ENCODE results near the gene PLCG2. TPM values are rescaled to one million over a fixed set of nuclear protein-coding genes. Genes with fewer than 3 reads are reported as not detected.

Gene PLCG2
- total RNA-seq, 1 donor from 2014 or later = 6.9 TPM

- DNase-seq (ENCODE audit: missing footprints) (no peak), ATAC-seq (no peak)
- intact Hi-C loops (cut with DNase I) = no loop called here
Measured at GRCh38 chr16:81806696-81807095, 27.6 kb downstream of the PLCG2 start.

DNA sequence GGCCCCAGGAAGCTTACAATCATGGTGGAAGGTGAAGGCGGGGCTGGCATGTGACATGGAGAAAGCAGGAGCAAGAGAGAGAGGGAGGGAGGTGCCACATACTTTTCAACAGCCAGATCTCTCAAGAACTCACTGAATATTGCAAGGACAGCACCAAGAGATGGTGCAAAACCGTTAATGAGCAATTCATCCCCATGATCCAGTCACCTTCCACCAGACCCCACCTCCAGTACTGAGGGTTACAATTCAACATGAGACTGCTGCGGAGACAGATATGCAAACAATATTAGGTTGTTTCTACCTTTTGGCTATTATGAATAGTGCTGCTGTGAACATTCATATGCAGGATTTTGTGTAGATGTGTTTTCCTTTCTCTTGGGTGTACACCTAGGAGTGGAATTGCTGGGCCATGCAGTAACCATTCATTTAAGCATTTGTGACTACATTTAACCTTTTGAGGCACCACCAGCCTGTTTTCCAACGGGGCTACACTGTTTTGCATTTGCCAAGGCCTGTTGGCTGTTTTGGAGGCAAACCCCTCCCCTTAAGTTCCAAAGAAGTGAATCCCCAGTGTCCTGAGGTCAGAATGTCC lies 28.8 kb downstream of the PLCG2 start:
- ATAC-seq (no peak), DNase-seq (ENCODE audit: missing footprints) (no peak)
- intact Hi-C loops (cut with DNase I) = no loop called here

GRCh38 chr16:81808933-81809480 lies 29.9 kb downstream of the PLCG2 start:
- ATAC-seq (no peak), DNase-seq (ENCODE audit: missing footprints) (no peak)
- intact Hi-C loops (cut with DNase I) = no loop called here

DNA sequence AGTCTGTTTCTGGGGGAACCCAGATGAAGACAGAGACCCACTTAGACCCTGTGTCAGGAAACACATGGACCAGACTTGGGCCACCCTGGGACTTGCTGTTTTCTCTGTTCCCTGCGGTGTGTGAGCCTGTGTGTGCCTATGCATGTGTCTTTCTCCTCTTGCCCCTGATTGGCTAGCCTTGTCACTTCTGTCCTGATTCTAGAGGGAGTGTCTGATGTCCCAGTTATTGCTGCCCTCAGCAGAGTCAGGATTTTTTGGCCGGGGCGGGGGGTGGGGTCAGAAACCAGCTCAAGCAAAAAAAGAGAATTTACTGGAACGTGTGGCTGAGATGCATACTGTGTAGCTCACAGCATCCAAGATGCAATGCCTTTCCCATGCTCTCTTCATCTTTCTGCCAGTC lies 30.5 kb downstream of the PLCG2 start:
- intact Hi-C loops (cut with DNase I) = no loop called here
- no peak for DNase-seq (ENCODE audit: missing footprints)

DNA sequence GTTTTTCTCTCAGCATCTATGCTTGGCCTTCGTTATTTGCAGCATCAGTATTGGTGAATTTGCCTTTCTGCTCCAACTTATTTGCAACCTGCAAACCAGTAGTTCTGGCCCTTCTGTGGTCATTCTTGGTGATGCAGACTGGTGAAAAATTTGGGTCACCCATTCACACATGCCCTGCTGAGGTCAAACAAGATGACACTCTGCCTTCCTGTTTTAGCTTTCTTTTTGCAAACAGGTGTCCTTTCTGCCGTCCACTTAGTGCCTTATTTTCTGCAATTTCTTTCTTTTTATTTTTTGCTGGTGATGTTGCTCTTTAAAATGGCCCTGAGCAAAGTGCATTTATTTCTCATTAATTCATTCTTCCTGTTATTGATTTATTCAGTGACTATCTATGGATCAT lies 31.3 kb downstream of the PLCG2 start:
- intact Hi-C loops (cut with DNase I) = no loop called here
- DNase-seq (ENCODE audit: missing footprints) = no peak
- ATAC-seq = no peak

More for the DNA sequence above, 30.5 kb downstream of the PLCG2 start:
- ATAC-seq = no peak

- intact Hi-C loops (cut with DNase I) = no loop called here
- no peak for ATAC-seq
- no peak for DNase-seq (ENCODE audit: missing footprints)
Measured at GRCh38 chr16:81810894-81811538, 31.9 kb downstream of the PLCG2 start.

DNA sequence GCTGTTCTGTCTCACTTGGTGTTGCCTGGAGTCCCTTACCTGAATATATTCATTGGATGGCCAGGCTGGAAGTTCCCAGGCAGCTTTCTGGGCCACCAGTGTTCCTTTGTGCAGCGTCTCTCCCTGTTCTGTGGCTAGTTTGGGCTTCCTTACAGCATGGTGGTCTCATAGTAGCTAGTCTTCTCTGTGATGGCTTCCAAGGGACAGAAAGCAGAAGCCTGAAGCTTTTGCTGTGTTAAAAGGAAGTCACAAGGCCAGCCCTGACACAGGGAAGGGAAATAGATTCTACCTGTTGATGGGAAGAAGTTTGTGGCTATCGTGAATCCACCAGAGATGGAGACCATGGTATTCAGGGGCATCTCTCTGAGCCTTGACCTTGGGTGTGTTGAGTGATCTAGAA lies 34.6 kb downstream of the PLCG2 start:
- no peak for DNase-seq (ENCODE audit: missing footprints)
- intact Hi-C loops (cut with DNase I) = no loop called here
- ATAC-seq = no peak

GRCh38 chr16:81814751-81815428 lies 35.8 kb downstream of the PLCG2 start:
- no peak for ATAC-seq

GRCh38 chr16:81815429-81815766 lies 36.3 kb downstream of the PLCG2 start:
- intact Hi-C loops (cut with DNase I) = no loop called here
- DNase-seq (ENCODE audit: missing footprints) = no peak
- no peak for ATAC-seq

More at GRCh38 chr16:81814751-81815428, 35.8 kb downstream of the PLCG2 start:
- DNase-seq (ENCODE audit: missing footprints) = no peak
- intact Hi-C loops (cut with DNase I) = no loop called here

- intact Hi-C loops (cut with DNase I) = no loop called here
- no peak for ATAC-seq
- no peak for DNase-seq (ENCODE audit: missing footprints)
Measured at GRCh38 chr16:81816351-81816750, 37.3 kb downstream of the PLCG2 start.

DNA sequence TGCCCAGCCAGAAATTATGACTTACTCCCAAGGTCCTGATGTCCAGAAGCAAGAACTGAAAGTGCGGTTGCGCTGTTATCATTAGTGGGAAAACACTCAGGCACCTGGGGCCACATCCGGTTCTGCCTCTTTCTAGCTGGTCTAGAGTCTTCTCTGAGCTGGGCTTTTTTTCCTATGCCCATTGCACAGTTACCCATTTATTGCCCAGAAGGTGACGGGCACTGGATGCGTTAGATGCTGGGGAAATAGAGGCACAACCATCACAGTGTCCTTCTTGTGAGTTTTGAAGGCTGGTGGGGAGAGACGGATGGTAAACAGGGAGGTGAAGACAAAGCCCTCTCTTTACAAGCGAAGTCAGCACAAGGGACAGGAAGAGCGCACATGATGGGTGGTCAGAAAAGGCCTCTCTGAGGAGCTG lies 37.7 kb downstream of the PLCG2 start:
- DNase-seq (ENCODE audit: missing footprints) = no peak
- intact Hi-C loops (cut with DNase I) = no loop called here
- no peak for ATAC-seq

DNA sequence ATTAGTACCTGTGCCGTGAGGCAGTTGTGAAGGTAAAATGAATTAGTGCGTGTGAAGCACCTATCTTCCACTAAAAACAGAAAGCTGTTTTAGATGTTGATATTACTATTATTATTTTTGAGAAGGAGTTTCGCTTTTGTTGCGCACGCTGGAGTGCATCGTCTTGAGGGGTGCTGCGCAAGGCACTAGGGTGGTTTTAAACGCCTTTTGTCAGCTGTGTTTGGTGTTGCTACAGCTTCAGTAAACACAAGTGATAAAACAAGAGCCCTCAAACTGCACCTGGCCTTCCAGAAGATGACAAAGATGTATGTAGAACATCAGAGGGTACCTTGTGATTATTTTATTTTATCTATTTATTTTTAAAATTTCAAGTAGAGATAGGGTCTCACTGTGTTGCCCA lies 38.2 kb downstream of the PLCG2 start:
- intact Hi-C loops (cut with DNase I) = no loop called here
- DNase-seq (ENCODE audit: missing footprints) = no peak
- no peak for ATAC-seq

DNA sequence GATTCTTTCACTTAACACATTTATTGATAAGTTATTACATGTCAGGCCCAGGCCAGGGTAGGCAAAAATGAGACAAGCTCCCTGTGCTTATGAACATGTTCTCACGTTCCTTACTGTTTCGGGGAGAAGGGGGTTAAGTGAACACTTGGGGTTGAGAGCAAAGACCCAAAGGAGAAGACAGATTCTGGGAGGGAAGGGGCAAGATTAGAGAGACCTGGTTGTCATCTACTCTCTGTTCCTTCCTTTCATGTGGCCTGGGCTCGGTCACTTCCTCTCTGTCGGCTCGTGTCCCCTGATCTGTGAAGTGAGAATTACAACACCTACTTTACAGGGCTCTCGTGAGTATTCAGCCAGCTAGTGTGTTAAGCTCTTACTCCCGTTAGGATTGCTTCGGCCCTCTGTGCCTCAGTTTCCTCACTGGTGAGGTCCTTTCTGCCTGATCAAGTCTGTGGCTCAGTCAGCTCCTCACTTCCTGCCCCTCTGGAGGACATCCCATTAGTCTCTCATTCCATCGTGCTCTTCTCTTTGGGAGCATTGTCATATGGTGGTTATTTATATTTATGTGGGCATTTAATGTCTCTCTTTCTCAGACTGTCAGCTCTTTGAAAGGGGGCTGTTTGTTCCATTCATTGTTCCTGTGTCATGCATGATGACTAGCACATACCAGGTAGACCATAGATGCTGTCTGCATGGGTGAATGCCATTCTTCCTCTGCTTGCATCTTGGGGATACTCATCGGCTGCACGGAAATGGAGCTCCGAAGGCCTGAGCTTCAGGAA lies 38.9 kb downstream of the PLCG2 start:
- no peak for DNase-seq (ENCODE audit: missing footprints)
- intact Hi-C loops (cut with DNase I) = no loop called here
- no peak for ATAC-seq

GRCh38 chr16:81818568-81818896 lies 39.4 kb downstream of the PLCG2 start:
- DNase-seq (ENCODE audit: missing footprints) = no peak
- ATAC-seq = no peak
- intact Hi-C loops (cut with DNase I) = no loop called here

DNA sequence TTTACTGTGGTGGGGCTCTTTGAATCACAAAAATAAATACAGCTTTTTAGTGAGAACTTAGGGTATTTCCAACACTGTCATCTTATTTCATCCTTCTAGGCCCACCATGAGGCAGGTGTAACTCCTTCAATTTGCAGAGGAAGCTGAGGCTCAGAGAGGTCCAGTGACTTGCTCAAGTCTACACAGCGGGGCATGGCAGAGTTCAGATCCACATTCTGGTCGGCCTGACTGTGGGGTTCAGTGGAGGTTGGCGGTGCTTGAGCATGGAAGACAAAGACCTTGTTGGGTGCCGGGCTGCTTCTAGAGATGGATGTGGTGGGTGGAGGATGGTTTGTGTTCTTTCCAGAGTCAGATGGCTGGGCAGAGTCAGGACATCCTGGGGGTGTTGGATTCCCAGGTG lies 39.8 kb downstream of the PLCG2 start:
- intact Hi-C loops (cut with DNase I) = no loop called here
- ATAC-seq = no peak
- DNase-seq (ENCODE audit: missing footprints) = no peak

DNA sequence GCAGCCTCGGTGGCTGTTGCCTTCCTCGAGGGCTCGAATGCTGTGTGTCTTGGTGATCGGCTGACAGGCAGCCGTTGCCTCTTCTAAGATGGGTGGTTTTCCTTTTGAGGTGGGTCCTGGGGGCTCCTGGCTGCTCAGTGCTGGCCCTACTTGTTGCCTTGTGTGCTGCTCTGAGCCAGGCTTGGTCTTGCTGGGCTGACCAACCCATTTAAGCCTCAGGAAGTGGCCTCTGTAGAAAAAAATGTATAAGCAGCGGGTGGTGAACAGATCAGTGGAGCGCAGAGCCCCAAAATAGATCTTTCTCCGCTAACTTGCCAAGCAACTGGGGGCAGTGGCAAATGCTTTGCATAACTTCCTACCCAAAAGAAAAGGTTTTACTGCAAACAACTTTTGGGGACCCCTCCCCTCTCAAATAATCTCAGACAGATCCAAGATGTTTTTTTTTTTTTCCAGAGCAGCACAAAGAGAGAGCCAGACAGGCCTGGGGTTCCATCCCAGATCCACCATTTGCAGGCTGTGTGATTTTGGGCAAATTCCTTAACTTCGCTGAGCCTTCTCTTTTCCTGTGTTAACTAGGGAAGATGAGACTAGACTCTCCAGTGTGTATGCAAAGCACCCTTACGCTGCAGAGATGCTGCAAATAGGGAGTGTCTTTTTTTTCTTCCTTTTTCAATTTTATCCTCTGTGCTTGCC lies 42.5 kb downstream of the PLCG2 start:
- ATAC-seq = no peak
- intact Hi-C loops (cut with DNase I) = no loop called here
- no peak for DNase-seq (ENCODE audit: missing footprints)

DNA sequence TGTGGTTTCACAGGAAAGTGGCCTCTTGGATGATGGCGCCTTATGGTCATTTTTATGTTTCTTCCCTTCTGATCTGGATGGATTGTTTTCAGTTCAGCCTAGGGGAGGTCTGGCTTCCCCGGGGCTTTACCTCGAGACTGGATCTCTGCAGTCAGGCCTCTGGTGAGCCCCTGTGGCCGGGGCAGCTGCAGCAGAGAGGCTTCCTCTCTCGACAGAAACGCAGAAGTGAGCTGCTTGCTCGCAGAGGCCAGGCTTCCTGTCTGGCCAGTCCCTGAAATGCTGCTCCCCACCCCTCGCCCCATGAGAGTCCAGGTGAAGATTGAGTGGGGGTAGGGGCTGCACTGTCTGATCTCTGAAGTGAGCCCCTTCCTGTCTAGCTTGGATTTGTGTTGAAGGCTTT lies 44.0 kb downstream of the PLCG2 start:
- ATAC-seq (peak; percentile 48), DNase-seq (ENCODE audit: missing footprints) (peak; percentile 81)
- intact Hi-C loops (cut with DNase I) = no loop called here

- DNase-seq (ENCODE audit: missing footprints) (no peak), ATAC-seq (no peak)
- intact Hi-C loops (cut with DNase I) = no loop called here
Measured at GRCh38 chr16:81823734-81824133, 44.6 kb downstream of the PLCG2 start.

GRCh38 chr16:81826523-81826922 lies 47.4 kb downstream of the PLCG2 start:
- intact Hi-C loops (cut with DNase I) = no loop called here
- ATAC-seq (no peak), DNase-seq (ENCODE audit: missing footprints) (no peak)
